ACHN (cell line): ENCODE results near the gene KIAA1755.

Source experiments
- DNase-seq: peaks from one replicate; pipeline ENCODE4 v3.0.0-alpha.2; 2015
- in situ Hi-C: cut with HindIII; loops from 2 replicates; pipeline ENCODE4 v1.10.0; 2017; ENCODE audit warnings: low sequenced_read_pairs, low pct_ligation_motif_present, low pct_unique_long_range_greater_than_20kb

The KIAA1755 gene

GRCh38 chr20:38215194-38216182 is 45.0 kb downstream of the KIAA1755 start:
- DNase-seq: no peak
- in situ Hi-C loops: no loop called here

- DNase-seq: no peak
- in situ Hi-C loops: no loop called here
Measured at GRCh38 chr20:38214256-38215193, 46.0 kb downstream of the KIAA1755 start.

- in situ Hi-C loops: no loop called here
- no peak for DNase-seq
Measured at GRCh38 chr20:38213607-38213940, 47.0 kb downstream of the KIAA1755 start.

GRCh38 chr20:38212806-38213606 is 47.5 kb downstream of the KIAA1755 start:
- DNase-seq: no peak
- in situ Hi-C loops: no loop called here

- DNase-seq: no peak
- in situ Hi-C loops: no loop called here
Measured at GRCh38 chr20:38211200-38212097, 49.1 kb downstream of the KIAA1755 start.

- in situ Hi-C loops: no loop called here
- no peak for DNase-seq
Measured at GRCh38 chr20:38210741-38211140, 49.8 kb downstream of the KIAA1755 start.

GRCh38 chr20:38209736-38210405 is 50.7 kb downstream of the KIAA1755 start:
- in situ Hi-C loops: no loop called here
- DNase-seq: no peak

GRCh38 chr20:38209054-38209675 is 51.4 kb downstream of the KIAA1755 start:
- in situ Hi-C loops: no loop called here
- DNase-seq: no peak

GRCh38 chr20:38208523-38208922 is 52.0 kb downstream of the KIAA1755 start:
- in situ Hi-C loops: no loop called here
- no peak for DNase-seq

GRCh38 chr20:38208088-38208487 is 52.4 kb downstream of the KIAA1755 start:
- no peak for DNase-seq
- in situ Hi-C loops: no loop called here

GRCh38 chr20:38207621-38208020 is 52.9 kb downstream of the KIAA1755 start:
- DNase-seq: no peak
- in situ Hi-C loops: no loop called here

- no peak for DNase-seq
- in situ Hi-C loops: no loop called here
Measured at GRCh38 chr20:38205001-38205400, 55.5 kb downstream of the KIAA1755 start.

GRCh38 chr20:38203981-38204357 is 56.6 kb downstream of the KIAA1755 start:
- in situ Hi-C loops: no loop called here
- no peak for DNase-seq

- no peak for DNase-seq
- in situ Hi-C loops: no loop called here
Measured at GRCh38 chr20:38203337-38203980, 57.1 kb downstream of the KIAA1755 start.

- in situ Hi-C loops: no loop called here
- no peak for DNase-seq
Measured at GRCh38 chr20:38202982-38203293, 57.6 kb downstream of the KIAA1755 start.

GRCh38 chr20:38202153-38202981 is 58.2 kb downstream of the KIAA1755 start:
- in situ Hi-C loops: no loop called here
- DNase-seq: no peak
